Aorta (tissue), 5 donors: Measurements from ENCODE around the gene BMP7. TPM values are rescaled to one million over a fixed set of nuclear protein-coding genes. Genes with fewer than 3 reads are reported as not detected.
"Not testable (repeated sequence)": the region's sequence is repeated elsewhere in the genome, so short reads cannot be mapped to it uniquely, and the experiment has no call there.

Experiments
- ATAC-seq: fragments of 200-7000 bp; cut with Tn5 transposase; one replicate; pipeline ENCODE4 v1.9.1; 2022; ENCODE audit warnings: moderate library complexity; ENCODE audit not compliant: low FRiP score
- DNase-seq, 2 donors: peaks; one replicate each; pipeline ENCODE4 v3.0.0-alpha.2; 2020
- H3K27ac ChIP-seq, 2 donors: one replicate each; pipeline ENCODE4 v1.5.1; 2013; ENCODE audit warnings: low read length in 2 of 2, mild to moderate bottlenecking in 2 of 2, moderate library complexity in 2 of 2, control low read depth in 1 of 2, inconsistent platforms in 1 of 2, low read depth in 1 of 2
- H3K27me3 ChIP-seq, 2 donors: one replicate each; pipeline ENCODE4 v1.6.1; 2013; ENCODE audit warnings: control low read depth in 1 of 2, low read length in 1 of 2, mild to moderate bottlenecking in 1 of 2, moderate library complexity in 1 of 2; ENCODE audit not compliant: insufficient read depth in 2 of 2, control insufficient read depth in 1 of 2
- H3K36me3 ChIP-seq, 2 donors: one replicate each; pipeline ENCODE4 v1.6.1; 2013; ENCODE audit warnings: control low read depth in 1 of 2, low read length in 1 of 2, mild to moderate bottlenecking in 1 of 2; ENCODE audit not compliant: insufficient read depth in 2 of 2, control insufficient read depth in 1 of 2
- H3K4me1 ChIP-seq, 2 donors: one replicate each; pipeline ENCODE4 v1.6.1; 2013; ENCODE audit warnings: low read length in 2 of 2, control low read depth in 1 of 2, mild to moderate bottlenecking in 1 of 2, moderate library complexity in 1 of 2; ENCODE audit not compliant: insufficient read depth in 2 of 2, control insufficient read depth in 1 of 2
- H3K4me3 ChIP-seq, 2 donors: one replicate each; pipeline ENCODE4 v1.5.1; 2013; ENCODE audit warnings: low read length in 2 of 2, control low read depth in 1 of 2, mild to moderate bottlenecking in 1 of 2
- H3K9me3 ChIP-seq: one replicate; pipeline ENCODE4 v1.6.1; 2013; ENCODE audit warnings: mild to moderate bottlenecking, low read length; ENCODE audit not compliant: control insufficient read depth
- WGBS, 2 donors: extraction: QIAGEN DNeasy Blood & Tissue Kit; methylation state at CpG; one replicate each; pipeline ENCODE4 v1.1.7; 2013; 5-methylcytosine and 5-hydroxymethylcytosine counted together
- intact Hi-C, 2 donors: fragments of 100-400 bp; cut with DNase I; formaldehyde crosslinking; loops; one replicate each; pipeline versions ENCODE4 v1.14.2 to v1.15.0; 2022
- polyA plus RNA-seq, 2 donors: library from polyadenylated mRNA; stranded (reverse); fragments of 200-250 nt; gene quantifications; one replicate each; pipeline ENCODE4 v1.2.3, GENCODE V29; 2013
- total RNA-seq, 2 donors: library from RNA; stranded (reverse); fragmentation: NEBNext Ultra II Directional; extraction: Animal tissue kit (Norgen Biotek cat#: 25700); gene quantifications; one replicate each; pipeline ENCODE4 v1.2.1, GENCODE V29; 2021
- donor health status: healthy with polysubstance abuse.
- donor health status: Bipolar disorder and iron deficiency.
- donor health status: DM: no; HTN: no; CAD: no.
- donor health status: DM: no; HTN: no; CAD: no.
- donor health status: DM: yes; HTN: yes; CAD: no.

BMP7 gene
- total and polyA plus RNA-seq, 4 donors: 0.52 to 1.0 TPM; not detected in 2

DNA sequence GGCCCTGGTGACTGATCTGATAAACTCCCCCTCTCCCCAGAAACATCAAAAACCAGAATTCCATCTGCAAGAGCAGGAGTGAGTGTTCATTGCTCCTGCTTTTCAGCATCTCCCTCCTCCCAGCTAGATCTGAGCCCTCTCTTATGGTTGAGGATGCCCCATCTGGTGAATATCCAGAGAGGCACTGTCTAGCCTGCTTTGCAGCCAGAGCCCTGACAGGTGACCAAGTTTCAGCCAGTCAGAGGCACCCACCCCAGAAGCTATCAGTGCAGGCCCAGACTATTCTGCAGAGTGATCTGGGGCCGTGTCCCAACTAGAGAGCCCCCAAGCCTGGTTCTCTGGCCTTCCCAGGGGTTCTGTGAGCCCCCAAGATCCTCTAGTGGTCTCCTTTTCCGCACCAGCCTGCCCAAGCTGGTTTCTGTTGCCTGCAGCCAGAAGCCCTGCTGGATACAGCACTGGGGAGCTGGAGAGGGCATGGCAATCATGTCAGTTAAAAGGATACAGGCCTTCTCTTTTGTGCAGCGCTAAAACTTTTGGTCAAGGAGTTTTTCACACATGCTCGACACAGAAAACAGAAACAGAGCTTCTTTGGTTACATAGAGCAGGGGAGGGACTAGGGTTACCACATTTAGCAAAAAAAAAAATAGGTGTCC, 6.6 kb upstream of the BMP7 start:
- Histone ChIP-seq H3K4me3 (no peak overlapping the region), H3K4me1 (no peaks in the 10 kb centered on the region), H3K27me3 (no peaks in the 10 kb centered on the region), H3K36me3 (no peaks in the 10 kb centered on the region), H3K9me3 (no peaks in the 10 kb centered on the region), H3K27ac (no peak overlapping the region)
- 54 to 57% methylated on average over 4 of the region's 4 CpGs for WGBS, 2 donors
- ATAC-seq: no peak
- no peak for DNase-seq
- intact Hi-C loops: no loop called here

DNA sequence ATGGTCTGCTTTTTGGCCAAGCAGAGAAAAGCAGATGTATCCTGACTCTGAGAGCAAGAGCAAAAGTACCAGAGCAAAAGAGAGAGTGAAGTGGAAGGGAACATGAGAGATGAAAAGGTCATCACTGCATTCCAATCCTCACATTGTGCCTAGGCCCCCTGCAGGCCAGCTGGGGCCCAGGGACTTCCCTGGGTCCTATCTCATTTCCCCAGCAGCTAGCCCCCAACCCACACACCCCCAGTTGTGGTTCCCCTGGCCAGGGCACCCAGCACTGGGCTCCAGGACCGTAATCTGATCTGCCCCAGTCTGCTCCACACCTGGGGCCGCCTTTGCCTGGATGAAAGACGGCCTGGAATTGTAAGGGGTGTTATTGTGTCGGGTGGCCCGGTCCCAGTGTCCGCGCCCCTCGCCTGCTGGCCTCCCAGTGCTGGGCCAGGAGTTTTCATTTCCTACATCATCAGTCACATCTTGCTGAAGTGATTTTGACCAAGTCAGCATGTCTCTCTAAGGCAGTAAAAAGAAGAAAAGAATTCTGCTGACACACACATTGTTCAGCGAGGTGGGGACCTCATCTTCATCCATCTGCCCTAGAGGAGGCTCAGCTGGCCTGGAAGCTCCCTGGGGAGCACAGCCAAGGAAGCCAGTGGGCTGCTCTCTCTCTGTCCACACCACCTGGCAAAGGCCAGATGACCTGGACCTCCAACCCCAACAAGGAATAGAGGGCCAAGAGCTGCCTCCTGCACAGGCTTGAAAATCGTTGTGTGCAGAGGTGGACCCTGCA, 4.0 kb upstream of the BMP7 start:
- intact Hi-C loops: no loop called here
- no peak for DNase-seq
- ATAC-seq: no peak
- Histone ChIP-seq H3K9me3 (no peaks in the 10 kb centered on the region), H3K27me3 (no peaks in the 10 kb centered on the region), H3K4me1 (no peaks in the 10 kb centered on the region), H3K36me3 (no peaks in the 10 kb centered on the region), H3K4me3 (no peak overlapping the region), H3K27ac (no peak overlapping the region)
- WGBS, 2 donors: 33% methylated on average over 10 of the region's 10 CpGs

DNA sequence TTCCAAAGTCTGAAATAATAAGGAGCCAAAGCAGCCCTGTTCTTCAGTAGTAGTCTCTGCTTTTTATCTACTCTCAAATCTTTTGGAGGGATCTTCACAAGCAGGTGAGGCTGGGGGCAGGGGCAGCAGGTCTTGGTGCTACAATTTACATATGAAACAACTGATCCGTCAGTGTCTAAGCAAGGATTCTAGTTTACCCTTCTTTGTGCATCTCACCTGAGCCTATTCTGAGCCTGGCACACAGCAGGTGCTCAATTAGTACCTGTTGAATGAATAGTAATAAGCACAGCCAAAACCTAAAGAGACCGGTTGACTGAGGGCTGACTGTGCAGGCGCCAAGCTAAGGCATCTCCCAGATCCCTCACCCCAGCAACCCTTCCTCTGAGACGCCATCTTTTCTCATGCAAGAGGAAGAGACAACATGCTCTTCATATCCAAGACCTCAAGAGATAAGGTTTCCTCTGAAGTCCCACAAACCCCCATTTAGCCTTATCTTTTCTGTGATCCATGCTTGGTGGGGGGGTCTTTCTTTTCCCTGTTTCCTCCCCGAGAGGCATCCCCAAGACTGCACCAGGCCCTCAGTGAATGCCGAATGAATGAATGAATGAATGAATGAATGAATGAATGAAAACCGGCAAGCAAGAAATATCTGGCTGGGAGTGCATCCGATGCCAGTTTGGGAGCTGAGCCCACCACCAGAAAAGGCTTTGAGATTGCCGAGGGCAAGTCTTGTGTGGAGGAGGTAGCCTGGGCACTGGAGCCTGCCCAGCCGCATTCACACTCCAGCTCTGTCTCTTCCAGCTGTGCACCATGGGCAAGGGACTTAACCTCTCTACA, 2.9 kb upstream of the BMP7 start:
- H3K36me3 ChIP-seq: no peaks in the 10 kb centered on the region
- ATAC-seq (no peak), DNase-seq (no peak)
- H3K4me1 ChIP-seq: no peaks in the 10 kb centered on the region
- H3K27me3 ChIP-seq: no peaks in the 10 kb centered on the region
- no peak overlapping the region for H3K4me3 ChIP-seq
- intact Hi-C loops: no loop called here
- no peak overlapping the region for H3K27ac ChIP-seq
- WGBS, 2 donors: 55 to 61% methylated on average over 10 of the region's 10 CpGs
- H3K9me3 ChIP-seq: no peaks in the 10 kb centered on the region

DNA sequence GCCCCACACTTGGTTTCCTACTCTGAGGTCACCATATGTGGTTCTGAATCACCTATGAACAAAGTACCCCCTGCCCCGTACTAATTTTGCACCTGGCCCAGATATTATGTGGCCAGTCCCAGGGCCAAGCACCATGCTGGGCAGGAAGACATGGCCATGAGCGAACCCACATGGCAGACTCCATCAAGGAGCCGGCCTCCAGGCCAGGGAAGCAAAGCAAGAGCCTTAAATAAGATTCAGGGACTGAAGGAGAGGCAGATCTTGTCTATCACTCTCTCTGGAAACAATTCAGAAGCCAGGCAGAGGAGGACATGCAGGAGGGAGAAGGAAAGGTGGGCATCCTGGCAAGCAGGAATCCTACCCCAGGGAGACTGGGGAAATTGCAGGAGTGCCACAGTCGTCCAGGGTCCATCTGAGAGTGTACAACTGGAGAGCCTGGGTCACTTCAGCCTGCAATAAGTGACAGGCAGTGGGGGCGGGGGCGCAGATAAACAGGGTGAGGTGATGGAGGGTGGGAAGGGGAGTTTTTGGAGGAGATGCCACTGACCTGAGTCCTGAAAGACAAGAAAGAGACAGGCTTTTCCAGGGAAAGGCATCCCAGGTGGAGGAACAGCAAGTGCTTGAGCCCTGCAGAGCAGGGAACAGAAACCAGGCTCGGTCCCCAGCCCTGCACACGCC, 2.1 kb upstream of the BMP7 start:
- H3K4me1 ChIP-seq: no peaks in the 10 kb centered on the region
- H3K27ac ChIP-seq: no peak overlapping the region
- no peaks in the 10 kb centered on the region for H3K27me3 ChIP-seq
- ATAC-seq: no peak
- H3K36me3 ChIP-seq: no peaks in the 10 kb centered on the region
- intact Hi-C loops: no loop called here
- no peaks in the 10 kb centered on the region for H3K9me3 ChIP-seq
- 55% methylated on average over 8 of the region's 8 CpGs for WGBS, 2 donors
- H3K4me3 ChIP-seq: no peak overlapping the region
- DNase-seq: no peak

DNA sequence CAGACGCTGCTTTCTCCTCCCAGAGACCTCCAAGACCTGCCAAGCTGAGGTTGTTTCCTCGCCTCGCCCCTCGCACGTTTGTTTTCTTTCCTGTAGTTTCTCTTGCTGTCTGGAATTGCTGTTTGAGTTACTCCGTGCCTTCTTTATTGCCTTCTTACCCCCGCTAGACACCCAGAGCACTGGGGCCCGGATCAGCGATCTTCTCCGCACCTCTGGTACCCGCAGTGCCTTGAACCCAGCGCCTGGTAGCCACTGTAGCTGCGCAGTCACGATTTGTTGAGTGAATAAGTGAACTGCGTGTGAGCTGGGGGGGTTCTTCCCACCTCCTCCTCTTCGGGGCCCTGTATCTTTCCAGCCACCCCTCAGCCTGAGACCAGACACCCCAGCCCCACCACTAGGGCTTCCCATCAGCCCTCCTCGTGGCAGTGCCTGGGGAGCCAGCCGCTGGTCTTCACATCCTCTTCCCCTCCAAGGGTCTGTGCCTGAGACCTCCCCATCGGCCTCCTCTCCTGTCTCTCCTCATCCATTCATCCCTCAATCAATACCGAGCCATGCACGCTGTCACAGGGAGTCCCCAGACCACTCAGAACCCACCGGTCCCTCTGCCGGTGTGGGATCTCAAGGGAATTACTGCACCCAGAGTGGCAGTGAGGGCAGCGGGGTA, 849 bp upstream of the BMP7 start:
- Histone ChIP-seq H3K4me1 (no peaks in the 10 kb centered on the region), H3K27ac (no peak overlapping the region), H3K4me3 (no peak overlapping the region), H3K27me3 (no peaks in the 10 kb centered on the region), H3K36me3 (no peaks in the 10 kb centered on the region), H3K9me3 (no peaks in the 10 kb centered on the region)
- intact Hi-C loops: no loop called here
- WGBS, 2 donors: 15 to 20% methylated on average over 23 to 24 of the region's 24 CpGs
- no peak for ATAC-seq
- no peak for DNase-seq

DNA sequence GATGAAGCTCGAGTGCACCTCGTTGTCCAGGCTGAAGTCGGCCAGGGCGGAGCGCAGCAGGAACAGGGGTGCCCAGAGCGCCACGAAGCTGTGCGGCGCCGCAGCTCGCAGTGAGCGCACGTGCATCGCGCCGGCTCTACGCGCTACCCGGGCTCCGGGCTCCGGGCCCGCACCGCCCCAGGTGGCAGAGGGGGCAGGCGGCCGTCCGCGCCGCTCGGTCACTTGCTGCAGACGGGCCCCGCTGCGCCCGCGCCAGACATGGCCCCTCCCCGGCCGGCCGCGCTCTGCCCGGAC, 497 bp downstream of the BMP7 start:
- ATAC-seq (no peak), DNase-seq (no peak)
- WGBS, 2 donors: 1% methylated on average over 33 to 39 of the region's 39 CpGs
- H3K27me3 ChIP-seq: no peaks in the 10 kb centered on the region
- no peak overlapping the region for H3K27ac ChIP-seq
- H3K9me3 ChIP-seq: no peaks in the 10 kb centered on the region
- H3K4me1 ChIP-seq: no peaks in the 10 kb centered on the region
- intact Hi-C loops: no loop called here
- H3K36me3 ChIP-seq: no peaks in the 10 kb centered on the region
- H3K4me3 ChIP-seq: no peak overlapping the region

DNA sequence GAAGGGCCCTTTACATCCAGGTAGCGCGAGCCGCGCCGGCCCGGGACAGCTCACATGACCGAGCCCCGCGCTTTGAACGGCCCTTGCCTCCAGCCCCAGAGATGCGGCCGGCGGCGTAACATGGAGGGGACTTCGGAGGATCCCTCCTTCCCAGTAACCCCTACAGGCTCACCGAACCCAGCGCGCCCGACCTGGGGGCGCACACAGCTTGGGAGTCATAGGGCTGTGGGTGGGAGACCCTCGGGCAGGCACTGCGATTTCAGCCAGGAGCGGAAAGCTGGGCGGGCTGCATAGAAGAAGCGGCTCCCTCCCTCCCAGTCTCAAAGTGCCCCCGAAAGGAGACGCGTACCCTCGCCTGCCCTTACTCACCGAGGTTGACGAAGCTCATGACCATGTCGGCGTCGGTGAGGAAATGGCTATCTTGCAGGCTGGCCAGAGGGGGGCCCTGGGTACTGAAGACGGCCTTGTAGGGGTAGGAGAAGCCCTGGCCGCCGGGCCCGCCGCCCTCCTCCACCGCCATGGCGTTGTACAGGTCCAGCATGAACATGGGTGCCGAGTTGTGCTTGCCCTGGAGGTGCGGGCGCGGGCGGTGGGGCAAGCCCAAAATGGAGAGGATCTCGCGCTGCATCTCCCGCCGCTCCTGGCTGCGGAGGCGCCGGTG, 975 bp downstream of the BMP7 start:
- H3K27ac ChIP-seq: no peak overlapping the region
- ATAC-seq (no peak), DNase-seq (no peak)
- no peaks in the 10 kb centered on the region for H3K4me1 ChIP-seq
- H3K4me3 ChIP-seq: no peak overlapping the region
- WGBS, 2 donors: 0 to 2% methylated on average over 51 to 53 of the region's 53 CpGs
- intact Hi-C loops: no loop called here
- H3K9me3 ChIP-seq: no peaks in the 10 kb centered on the region
- no peaks in the 10 kb centered on the region for H3K36me3 ChIP-seq
- peaks cover 0 to 3% of the 10 kb centered on the region in 2 donors for H3K27me3 ChIP-seq

DNA sequence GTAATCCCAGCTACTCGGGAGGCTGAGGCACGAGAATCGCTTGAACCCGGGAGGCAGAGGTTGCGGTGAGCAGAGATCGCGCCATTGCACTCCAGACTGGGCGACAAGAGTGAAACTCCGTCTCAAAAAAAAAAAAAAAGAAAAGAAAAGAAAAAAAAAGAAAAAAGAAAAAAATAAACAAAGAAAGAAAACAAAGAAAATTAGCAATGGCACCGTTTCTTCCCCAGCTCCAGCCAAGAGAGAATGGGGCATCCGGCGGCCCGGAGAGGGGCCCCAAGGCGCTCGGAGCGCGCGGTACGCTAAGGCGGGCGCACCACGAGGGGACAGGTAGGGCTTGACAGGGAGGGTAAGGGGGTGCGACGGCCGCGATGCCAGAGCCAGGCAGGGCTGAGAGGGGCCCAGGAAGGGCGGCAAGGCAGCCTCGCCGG, 1.5 kb downstream of the BMP7 start:
- H3K36me3 ChIP-seq, DNase-seq, H3K4me3 ChIP-seq, H3K27me3 ChIP-seq, H3K4me1 ChIP-seq, H3K27ac ChIP-seq, intact Hi-C loops, H3K9me3 ChIP-seq, ATAC-seq: not testable (repeated sequence)
- WGBS, 2 donors: 6% methylated on average over 29 of the region's 29 CpGs
